Lower leg skin (tissue), 4 donors: Measurements from ENCODE around the gene SULT4A1. TPM values are rescaled to one million over a fixed set of nuclear protein-coding genes. Genes with fewer than 3 reads are reported as not detected.

Experiments used
- DNase-seq, 2 donors: peaks; one replicate each; pipeline ENCODE4 v3.0.0-alpha.2; 2019; ENCODE audit warnings: low spot score in 2 of 2
- H3K4me3 ChIP-seq: fragments of 200-600 bp; sonication (generic); 2 replicates; pipeline ENCODE4 v1.5.1; 2017; ENCODE audit warnings: mild to moderate bottlenecking, low read depth; ENCODE audit not compliant: poor library complexity, severe bottlenecking
- POLR2A ChIP-seq, 2 donors: fragments of 450-650 bp; IDR thresholded peaks; one replicate each; pipeline ENCODE4 v1.6.1; 2016 to 2017; ENCODE audit warnings: antibody characterized with exemption in 2 of 2, mild to moderate bottlenecking in 1 of 2, moderate library complexity in 1 of 2
- WGBS, 2 donors: methylation state at CpG; one replicate each; pipeline ENCODE4 v1.1.5; 2018; 5-methylcytosine and 5-hydroxymethylcytosine counted together
- intact Hi-C: fragments of 100-400 bp; cut with DNase I; formaldehyde crosslinking; loops from one replicate; pipeline ENCODE4 v1.15.0; 2023; ENCODE audit warnings: low total_unique reads
- total RNA-seq, 4 donors: library from RNA; depleted of rRNA; stranded (reverse); fragments of >200 nt; gene quantifications; one replicate each; pipeline ENCODE4 v1.1.0, GENCODE V29; 2016
- TF ChIP-seq, protein P1 (sequence below), 3 donors: fragments of 450-650 bp; IDR thresholded peaks; one replicate each; pipeline ENCODE4 v1.5.1; 2016; ENCODE audit warnings: antibody characterized with exemption in 3 of 3, mild to moderate bottlenecking in 3 of 3, moderate library complexity in 2 of 3

Gene SULT4A1
- total RNA-seq, 4 donors from 2014 or later: not detected

DNA sequence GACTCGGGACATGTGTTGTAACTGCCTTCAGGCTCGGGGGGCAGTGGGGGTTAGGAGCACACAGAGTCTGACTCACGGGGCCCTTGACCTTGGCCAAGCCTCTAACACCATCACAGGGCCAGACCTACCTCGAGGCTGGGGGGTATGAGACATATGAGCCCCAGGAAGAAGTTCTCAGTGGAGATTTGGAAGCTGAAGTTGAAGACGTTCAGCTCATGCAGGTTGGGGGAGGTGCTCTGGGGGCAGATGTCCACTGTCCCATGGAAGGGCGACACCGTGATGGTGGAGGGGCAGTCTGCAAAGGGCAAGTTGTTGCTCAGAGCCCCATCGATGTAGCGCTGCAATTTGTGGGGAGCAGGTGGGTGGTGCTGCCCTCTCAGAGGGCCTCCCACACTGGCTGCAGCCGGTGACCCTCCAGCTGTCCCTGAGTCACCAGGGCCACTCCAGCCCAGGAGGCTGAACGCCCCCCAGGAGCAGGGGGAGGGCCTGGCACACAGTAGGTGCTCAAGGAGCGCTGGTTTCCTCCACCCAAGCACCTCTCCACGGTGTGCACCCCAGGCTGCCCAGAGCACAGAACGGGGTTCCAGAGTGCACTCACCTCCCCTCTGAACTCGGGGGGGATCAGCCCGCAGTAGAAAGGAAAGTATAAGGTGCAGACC, 27.0 kb upstream of the SULT4A1 start:
- TF ChIP-seq POLR2A (IDR thresholded peaks at IDR 0.05): no peak
- TF ChIP-seq, protein P1, sequence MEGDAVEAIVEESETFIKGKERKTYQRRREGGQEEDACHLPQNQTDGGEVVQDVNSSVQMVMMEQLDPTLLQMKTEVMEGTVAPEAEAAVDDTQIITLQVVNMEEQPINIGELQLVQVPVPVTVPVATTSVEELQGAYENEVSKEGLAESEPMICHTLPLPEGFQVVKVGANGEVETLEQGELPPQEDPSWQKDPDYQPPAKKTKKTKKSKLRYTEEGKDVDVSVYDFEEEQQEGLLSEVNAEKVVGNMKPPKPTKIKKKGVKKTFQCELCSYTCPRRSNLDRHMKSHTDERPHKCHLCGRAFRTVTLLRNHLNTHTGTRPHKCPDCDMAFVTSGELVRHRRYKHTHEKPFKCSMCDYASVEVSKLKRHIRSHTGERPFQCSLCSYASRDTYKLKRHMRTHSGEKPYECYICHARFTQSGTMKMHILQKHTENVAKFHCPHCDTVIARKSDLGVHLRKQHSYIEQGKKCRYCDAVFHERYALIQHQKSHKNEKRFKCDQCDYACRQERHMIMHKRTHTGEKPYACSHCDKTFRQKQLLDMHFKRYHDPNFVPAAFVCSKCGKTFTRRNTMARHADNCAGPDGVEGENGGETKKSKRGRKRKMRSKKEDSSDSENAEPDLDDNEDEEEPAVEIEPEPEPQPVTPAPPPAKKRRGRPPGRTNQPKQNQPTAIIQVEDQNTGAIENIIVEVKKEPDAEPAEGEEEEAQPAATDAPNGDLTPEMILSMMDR (IDR thresholded peaks at IDR 0.05): no peak
- no peak overlapping the region for H3K4me3 ChIP-seq
- WGBS, 2 donors: 73 to 74% methylated on average over 16 of the region's 16 CpGs
- intact Hi-C loops: no loop called here
- no peak for DNase-seq

DNA sequence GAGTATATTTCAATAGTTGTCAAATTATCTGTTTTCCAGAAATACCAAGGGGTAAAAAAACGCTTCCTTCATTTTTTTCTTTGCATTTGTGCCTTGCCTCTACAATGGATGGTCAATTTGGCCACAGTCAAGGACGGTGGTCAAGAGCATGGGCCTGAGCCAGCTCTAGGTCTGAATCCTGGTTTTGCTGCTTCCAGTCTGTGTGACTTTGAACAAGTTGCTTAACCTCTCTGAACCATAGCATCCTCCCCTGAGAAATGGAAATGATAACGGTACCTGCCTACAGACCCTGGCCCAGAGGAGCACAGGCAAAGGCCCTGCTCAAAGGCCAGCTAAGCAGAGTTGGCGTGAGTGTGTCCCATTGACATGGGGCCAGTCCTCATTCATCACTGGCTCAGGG, 26.4 kb upstream of the SULT4A1 start:
- DNase-seq: peak in 1 of 2 donors; percentile 54
- WGBS, 2 donors: 54 to 60% methylated on average over 4 of the region's 4 CpGs
- no peak overlapping the region for H3K4me3 ChIP-seq
- TF ChIP-seq, protein P1 (IDR thresholded peaks at IDR 0.05): no peak
- no peak for TF ChIP-seq POLR2A (IDR thresholded peaks at IDR 0.05)
- intact Hi-C loops: no loop called here

DNA sequence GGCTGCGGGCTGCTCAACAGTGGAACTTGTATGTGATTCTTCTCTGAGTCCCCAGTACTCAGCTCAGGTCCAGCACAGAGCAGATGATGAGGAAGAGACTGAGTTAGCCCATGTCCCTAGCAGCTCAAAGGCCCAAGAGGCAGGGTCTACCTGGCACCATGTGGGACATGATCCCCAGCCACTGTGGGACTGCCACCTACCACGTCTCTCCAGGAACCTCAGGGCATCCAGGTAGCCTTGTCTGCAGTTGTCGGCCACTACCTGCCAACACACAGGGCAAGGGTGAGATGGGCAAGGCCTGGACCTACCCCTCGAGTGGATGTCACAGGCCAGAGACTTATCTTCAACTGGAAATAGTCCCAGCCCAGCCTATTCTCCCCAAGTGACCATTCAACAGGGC, 25.1 kb upstream of the SULT4A1 start:
- no peak overlapping the region for H3K4me3 ChIP-seq
- TF ChIP-seq POLR2A (IDR thresholded peaks at IDR 0.05): no peak
- TF ChIP-seq, protein P1 (IDR thresholded peaks at IDR 0.05): no peak
- no peak for DNase-seq
- WGBS, 2 donors: 78 to 79% methylated on average over 4 of the region's 4 CpGs
- intact Hi-C loops: no loop called here

DNA sequence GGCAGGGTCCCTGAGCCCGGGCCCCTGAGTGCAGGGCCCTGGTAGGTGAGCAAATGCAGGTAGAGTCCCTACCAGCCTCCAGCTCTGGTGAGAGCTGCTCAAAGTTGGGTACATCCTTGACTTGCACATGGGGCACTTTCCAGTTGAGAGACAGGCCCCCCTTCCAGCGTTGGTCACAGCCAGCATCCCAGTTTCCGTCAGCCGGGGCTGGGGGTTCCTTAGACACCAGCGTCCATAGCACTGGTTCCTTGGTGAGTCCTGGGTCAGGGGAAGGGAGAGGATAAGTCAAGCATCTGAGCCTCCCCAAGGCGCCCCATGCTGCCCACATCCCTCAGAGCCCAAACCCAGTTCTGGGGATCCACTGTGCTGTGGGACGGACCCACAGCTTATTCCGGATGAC, 23.9 kb upstream of the SULT4A1 start:
- no peak for DNase-seq
- TF ChIP-seq, protein P1 (IDR thresholded peaks at IDR 0.05): no peak
- no peak for TF ChIP-seq POLR2A (IDR thresholded peaks at IDR 0.05)
- intact Hi-C loops: no loop called here
- WGBS, 2 donors: 65 to 74% methylated on average over 8 of the region's 8 CpGs
- no peak overlapping the region for H3K4me3 ChIP-seq

DNA sequence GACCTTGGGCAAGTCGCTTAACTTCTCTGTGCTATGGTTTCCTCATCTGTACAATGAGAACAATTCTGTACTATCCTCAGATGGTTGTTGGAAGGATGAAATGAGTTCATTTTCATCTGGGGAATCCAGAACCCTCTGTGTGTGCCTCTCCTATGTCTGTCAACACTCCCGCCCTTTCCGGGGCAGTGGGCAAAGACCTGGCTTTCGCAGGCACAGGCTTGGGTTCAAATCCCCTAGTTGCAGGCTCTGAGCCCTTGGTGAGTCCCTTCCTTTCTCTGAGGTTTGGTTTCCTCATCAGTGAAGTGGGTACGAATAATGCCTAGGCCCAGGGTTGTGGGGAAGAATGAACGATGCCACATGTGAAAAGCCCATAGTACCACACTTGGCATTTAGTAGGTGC, 23.5 kb upstream of the SULT4A1 start:
- TF ChIP-seq, protein P1 (IDR thresholded peaks at IDR 0.05): no peak
- no peak for TF ChIP-seq POLR2A (IDR thresholded peaks at IDR 0.05)
- H3K4me3 ChIP-seq: no peak overlapping the region
- DNase-seq: no peak
- intact Hi-C loops: no loop called here
- WGBS, 2 donors: 92 to 93% methylated on average over 6 of the region's 6 CpGs

DNA sequence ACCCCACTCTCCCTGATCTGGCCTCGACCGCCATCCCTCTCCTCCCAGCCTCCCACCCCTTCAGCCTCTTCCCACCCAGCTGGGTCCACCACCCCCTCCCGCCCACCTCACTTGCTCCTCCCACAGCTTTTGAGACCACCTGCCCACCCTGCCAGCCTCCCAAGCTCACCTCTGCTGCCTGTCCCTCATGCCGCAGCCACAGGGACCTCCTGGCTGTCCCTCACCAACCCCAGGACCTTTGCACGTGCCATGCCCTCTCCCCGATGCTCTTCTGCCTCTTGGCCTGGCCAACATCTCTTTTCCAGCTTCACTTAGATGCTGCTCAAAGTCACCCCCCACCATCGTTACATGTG, 23.0 kb upstream of the SULT4A1 start:
- no peak overlapping the region for H3K4me3 ChIP-seq
- no peak for DNase-seq
- TF ChIP-seq, protein P1 (IDR thresholded peaks at IDR 0.05): no peak
- TF ChIP-seq POLR2A (IDR thresholded peaks at IDR 0.05): no peak
- intact Hi-C loops: no loop called here
- 62 to 74% methylated on average over 7 of the region's 7 CpGs for WGBS, 2 donors
